ENCODE measurements around the gene RAB11A.
"Not testable (repeated sequence)": the region's sequence is repeated elsewhere in the genome, so short reads cannot be mapped to it uniquely, and the experiment has no call there.

The RAB11A gene

GRCh38 chr15:65845826-65846519 is 23.3 kb upstream of the RAB11A start:
- DNase-seq, result no peak

DNA sequence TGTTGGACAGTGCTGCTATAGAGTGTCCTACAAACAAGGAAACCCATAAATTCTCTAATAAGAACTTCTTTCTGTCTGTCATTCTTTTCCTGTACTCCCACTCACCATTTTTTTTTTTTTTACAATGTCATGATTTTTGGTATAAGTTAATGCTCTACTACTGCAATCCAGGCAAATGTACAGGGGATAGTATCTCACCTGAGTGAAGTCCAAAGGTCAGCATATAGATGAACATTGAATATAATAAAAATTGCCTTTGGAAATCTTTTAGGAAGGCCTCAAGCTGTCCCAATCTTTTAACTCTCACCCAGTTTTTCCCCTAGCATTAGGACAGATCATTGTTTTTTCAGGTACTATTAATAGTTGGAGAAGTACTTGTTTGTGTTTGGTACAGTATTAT is 21.3 kb upstream of the RAB11A start:
- no peak for DNase-seq

GRCh38 chr15:65851981-65852380 is 17.3 kb upstream of the RAB11A start:
- no peak for DNase-seq

DNA sequence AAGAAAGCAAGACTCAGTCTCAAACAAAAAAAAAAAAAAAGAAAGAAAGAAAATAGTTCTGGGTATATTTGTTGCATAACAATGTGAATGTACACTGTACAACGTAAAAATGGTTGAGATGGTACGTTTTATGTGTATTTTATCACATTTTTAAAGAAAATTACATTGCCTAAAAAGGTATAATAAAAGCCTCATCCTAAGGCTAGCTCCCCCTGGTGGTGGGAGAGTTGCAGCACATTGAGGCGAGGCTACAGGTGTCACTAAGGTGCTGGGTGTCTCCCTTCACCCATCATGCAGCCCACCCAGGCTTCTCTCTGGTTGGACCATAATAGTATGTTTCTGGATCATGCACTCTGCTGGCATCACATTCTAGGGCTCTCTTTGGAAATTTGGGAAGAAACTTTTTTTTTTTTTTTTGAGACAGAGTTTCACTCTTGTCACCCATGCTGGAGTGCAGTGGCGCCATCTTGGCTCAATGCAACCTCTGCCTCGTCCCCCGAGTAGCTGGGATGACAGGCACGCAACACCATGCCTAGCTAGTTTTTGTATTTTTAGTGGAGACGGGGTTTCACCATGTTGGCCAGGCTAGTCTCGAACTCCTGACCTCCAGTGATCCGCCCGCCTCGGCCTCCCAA is 12.4 kb upstream of the RAB11A start:
- no peak for DNase-seq

- no peak for DNase-seq
Measured at GRCh38 chr15:65857718-65858402, 11.4 kb upstream of the RAB11A start.

DNA sequence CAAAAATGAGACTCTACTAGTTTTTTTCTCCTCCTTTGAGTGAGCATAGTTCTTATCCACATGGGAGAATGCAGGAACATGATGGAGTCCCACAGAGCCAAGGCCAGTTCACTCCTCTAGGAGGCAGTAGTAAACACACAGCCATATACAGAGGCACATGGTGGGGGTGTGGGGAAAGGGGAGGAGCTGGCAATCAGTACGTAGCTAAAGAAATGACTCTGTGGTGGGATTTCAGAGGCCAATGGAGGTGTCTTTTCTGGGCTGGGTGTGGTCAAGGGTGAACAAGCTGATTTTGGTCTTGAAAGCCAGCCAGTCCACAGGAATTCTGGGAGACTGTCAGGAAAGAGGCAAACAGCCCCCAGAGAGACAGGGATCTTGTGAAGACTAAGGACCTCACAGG is 6.6 kb upstream of the RAB11A start:
- no peak for DNase-seq

DNA sequence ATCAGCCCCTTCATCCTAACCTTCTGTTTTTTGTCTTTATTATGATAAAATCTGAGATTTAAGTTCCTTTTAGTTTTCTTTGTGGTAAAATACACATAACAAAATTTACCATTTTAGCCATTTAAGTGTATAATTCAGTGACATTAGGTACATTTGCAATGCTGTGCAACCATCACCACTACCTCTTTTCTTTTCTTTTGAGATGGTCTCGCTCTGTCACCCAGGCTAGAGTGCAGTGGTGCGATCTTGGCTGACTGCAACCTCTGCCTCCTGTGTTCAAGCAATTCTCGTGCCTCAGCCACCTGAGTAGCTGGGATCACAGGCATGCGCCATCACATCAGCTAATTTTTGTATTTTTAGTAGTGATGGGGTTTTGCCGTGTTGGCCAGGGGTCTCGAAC is 6.2 kb upstream of the RAB11A start:
- DNase-seq, result no peak

GRCh38 chr15:65867244-65867643 is 2.0 kb upstream of the RAB11A start:
- DNase-seq, result no peak

DNA sequence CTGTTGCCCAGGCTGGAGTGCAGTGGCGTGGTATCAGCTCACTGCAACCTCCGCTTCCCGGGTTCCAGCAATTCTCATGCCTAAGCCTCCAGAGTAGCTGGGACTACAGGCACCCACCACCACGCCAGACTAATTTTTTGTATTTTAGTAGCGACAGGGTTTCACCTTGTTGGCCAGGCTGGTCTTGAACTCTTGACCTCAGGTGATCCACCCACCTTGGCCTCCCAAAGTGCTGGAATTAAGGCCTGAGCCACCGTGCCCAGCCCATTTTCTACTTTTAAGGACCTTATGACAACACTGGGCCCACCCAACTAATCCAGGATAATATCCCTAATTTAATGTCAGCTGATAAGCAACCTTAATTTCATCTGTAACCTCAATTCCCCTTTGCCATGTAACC is 1.4 kb upstream of the RAB11A start:
- DNase-seq, result not testable (repeated sequence)

DNA sequence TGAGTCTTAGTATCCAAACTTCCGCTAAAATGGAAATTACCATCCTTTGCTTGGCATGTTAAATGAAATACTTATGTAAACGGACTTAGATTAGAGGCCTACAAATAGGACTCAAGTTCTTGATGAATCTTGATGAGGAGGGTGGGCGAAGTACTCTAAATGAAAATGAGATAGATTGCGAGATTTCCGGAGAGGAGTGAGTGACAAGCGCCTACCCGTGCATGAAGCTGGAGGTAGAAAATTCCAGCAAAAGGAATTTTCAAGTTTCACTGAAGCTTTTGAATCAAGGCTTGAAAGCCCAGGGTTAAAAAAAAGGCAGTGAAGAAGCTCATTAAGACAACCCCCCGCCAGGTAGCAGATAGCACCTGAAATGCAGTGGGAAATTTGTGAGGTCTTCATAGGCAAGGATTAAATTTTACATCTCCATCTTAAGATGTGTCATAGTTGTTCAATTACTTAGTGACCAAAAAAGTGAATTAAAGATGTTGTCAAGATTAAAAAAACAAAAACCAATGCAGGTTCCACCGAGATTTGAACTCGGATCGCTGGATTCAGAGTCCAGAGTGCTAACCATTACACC is 655 bp upstream of the RAB11A start:
- no peak for DNase-seq

- peak; percentile 19 for DNase-seq
Measured at GRCh38 chr15:65869954-65870871, 922 bp downstream of the RAB11A start.

DNA sequence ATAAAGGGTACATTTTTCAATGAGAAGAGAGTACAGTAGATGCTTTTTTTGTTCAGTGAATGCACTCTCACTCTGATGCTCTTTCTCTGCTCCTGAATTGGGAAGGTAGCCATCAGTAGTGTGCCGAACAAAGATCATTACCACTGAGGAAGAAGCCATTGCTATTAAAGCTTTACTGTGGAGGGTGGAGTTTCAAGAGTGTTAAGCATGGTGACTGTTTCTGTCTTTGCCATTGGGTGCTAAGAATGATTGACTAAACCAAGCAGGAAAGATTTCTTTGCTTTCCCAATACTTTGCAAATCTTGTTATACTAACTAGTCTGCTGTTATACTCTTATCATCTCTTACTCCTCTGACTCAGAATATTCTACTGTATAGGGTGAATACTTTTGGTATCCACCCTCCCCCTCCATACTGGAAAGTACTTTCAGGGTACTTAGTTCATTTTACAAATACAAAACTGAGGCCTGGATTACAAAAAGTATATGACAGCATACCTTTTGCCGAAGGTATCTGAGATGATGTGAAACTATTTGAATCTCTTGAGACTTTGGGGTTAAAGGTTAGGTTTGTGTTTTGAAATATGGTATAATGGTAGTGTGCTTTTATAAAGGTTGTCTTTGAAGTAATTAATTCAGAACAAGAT is 1.7 kb downstream of the RAB11A start:
- peak; percentile 11 for DNase-seq

DNA sequence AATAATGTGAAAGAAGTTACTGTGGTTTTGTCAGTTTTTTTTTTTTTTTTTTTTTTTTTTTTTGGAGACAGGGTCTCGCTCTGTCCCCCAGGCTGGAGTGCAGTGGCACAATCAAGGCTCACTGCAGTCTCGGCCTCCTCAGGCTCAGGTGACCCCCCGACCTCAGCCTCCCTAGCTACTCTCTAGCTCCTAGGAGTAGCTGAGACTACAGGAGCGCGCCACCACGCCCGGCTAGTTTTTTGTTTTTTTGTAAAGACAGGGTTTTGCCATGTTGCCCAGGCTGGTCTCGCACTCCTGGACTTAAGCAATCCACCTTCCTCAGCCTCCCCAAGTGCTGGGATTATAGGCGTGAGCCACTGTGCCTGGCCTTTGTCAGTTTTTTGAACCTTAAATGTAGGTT is 2.6 kb downstream of the RAB11A start:
- not testable (repeated sequence) for DNase-seq

DNA sequence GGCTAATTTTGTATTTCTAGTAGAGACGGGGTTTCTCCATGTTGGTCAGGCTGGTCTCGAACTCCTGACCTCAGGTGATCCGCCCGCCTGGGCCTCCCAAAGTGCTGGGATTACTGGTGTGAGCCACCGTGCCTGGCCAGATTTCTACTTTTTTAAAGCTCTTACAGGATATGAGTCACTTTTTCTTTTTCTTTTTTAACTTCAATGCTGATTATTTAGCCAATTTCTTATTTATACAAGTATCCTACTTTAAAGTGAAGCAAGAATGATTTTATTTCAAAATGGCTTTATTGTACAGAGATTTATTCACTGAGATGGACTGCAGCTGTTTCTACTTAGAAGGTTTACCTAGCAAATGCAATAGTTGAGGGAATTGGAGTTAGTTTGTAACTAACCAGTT is 3.3 kb downstream of the RAB11A start:
- DNase-seq, result not testable (repeated sequence)

DNA sequence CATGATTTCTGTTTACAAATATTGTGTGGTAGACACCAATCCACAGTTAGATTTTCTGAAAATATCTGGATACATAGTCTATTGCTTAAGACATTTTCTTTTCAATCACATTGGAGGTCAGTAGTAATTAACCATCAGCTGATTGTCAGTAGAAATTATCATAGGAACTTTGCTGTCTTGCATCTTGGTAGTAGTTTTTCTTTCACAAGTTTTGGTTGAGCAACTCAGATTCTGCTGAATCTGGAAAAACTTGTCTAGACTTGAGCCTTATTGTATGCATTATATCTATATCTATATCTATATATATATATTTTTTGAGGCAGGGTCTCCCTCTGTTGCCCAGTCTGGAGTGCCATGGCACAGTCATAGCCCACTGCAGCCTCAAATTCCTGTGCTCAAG is 4.0 kb downstream of the RAB11A start:
- no peak for DNase-seq

DNA sequence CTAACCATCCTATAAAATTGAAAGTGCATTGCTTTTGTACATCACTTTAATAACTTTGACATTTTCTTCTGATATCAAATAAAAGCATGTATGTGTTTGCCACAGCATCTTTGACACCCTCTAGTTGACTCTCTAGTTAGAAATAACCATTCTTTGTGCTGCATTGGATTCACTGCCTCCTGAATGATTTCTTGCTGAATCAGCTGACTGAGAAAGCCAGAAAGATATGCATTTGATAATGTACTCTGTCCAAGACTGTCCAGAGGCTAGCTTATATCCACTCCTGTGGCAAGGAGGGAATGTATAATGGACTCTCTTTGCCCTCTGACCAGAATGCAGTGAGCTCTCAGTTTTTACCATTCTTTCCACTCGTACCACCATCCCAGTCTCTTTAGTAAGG is 6.2 kb downstream of the RAB11A start:
- DNase-seq, result no peak

- DNase-seq, result no peak
Measured at GRCh38 chr15:65877749-65878148, 8.5 kb downstream of the RAB11A start.

DNA sequence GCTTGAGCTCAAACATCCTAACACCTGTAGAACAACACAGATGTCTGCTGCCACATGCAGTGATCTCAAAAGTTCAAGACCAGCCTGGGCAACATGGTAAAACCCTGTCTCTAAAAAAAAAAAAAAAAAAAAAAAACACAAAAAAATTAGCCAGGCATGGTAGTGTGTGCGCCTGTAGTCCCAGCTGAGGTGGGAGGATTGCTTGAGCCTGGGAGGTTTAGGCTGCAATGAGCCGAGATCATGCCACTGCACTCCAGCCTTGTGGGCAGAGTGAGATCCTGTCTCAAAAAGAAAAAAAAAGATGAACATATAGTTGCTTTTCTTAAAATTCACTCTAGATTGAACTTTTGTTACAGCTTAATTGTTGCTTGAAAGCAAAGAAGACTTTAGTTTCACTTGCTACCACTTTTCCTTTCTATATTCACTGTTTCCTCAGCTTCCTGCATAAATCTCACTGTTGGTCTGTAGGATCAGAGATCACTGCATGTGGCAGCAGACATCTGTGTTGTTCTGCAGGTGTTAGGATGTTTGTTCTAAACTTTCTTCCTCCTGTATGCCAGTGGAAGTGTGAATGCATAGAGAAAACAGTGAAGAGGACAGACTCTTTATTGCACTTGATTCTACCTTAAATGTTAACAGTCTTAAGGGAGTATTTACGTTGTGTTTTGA is 12.6 kb downstream of the RAB11A start:
- no peak for DNase-seq

- DNase-seq, result no peak
Measured at GRCh38 chr15:65883571-65883970, 14.3 kb downstream of the RAB11A start.

DNA sequence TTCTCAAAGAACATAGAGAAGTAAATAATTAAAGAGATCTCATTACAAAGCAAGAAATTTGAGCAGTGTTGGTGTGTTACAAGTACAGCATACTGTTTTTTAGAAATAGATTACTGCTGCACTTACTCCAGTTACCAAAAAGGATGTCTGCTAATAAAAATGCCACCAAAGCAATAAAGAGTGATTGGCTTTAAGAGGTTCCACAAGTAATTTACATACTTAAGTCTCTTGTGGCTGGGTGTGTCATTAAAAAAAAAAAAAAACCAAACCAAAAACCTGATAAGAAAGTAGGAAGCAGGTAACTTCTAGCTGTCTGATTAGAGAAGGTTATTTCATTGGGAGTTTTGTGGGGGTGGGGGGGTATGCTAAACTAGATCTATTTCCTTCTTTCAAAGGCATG is 15.2 kb downstream of the RAB11A start:
- DNase-seq, result no peak

- DNase-seq, result no peak
Measured at GRCh38 chr15:65885668-65886218, 16.5 kb downstream of the RAB11A start.

Measured in NCI-H2029 treated with DMSO at 0.1 percent for 48 hours (cell line).